ENCODE results near the gene KCNMA1.

KCNMA1 gene

GRCh38 chr10:76959111-76959510 lies 678.5 kb downstream of the KCNMA1 start:
- DNase-seq (ENCODE audit: extremely low read depth, low read depth), result no peak

GRCh38 chr10:76954838-76955237 lies 682.8 kb downstream of the KCNMA1 start:
- TF ChIP-seq CTCF (IDR thresholded peaks at IDR 0.05; ENCODE audit: low read depth, low read length), result no peak

More at GRCh38 chr10:76959111-76959510, 678.5 kb downstream of the KCNMA1 start:
- no peak for TF ChIP-seq CTCF (IDR thresholded peaks at IDR 0.05; ENCODE audit: low read depth, low read length)

GRCh38 chr10:76950354-76950753 lies 687.3 kb downstream of the KCNMA1 start:
- no peak for DNase-seq (ENCODE audit: extremely low read depth, low read depth)
- no peak for TF ChIP-seq CTCF (IDR thresholded peaks at IDR 0.05; ENCODE audit: low read depth, low read length)

More at GRCh38 chr10:76954838-76955237, 682.8 kb downstream of the KCNMA1 start:
- DNase-seq (ENCODE audit: extremely low read depth, low read depth), result no peak

GRCh38 chr10:76946270-76946669 lies 691.3 kb downstream of the KCNMA1 start:
- no peak for TF ChIP-seq CTCF (IDR thresholded peaks at IDR 0.05; ENCODE audit: low read depth, low read length)
- no peak for DNase-seq (ENCODE audit: extremely low read depth, low read depth)

GRCh38 chr10:76945166-76945565 lies 692.4 kb downstream of the KCNMA1 start:
- no peak for DNase-seq (ENCODE audit: extremely low read depth, low read depth)
- no peak for TF ChIP-seq CTCF (IDR thresholded peaks at IDR 0.05; ENCODE audit: low read depth, low read length)

- no peak for TF ChIP-seq CTCF (IDR thresholded peaks at IDR 0.05; ENCODE audit: low read depth, low read length)
- no peak for DNase-seq (ENCODE audit: extremely low read depth, low read depth)
These were observed 693.0 kb downstream of the KCNMA1 start for GRCh38 chr10:76944640-76945039.

- TF ChIP-seq CTCF (IDR thresholded peaks at IDR 0.05; ENCODE audit: low read depth, low read length), result no peak
- no peak for DNase-seq (ENCODE audit: extremely low read depth, low read depth)
These were observed 694.8 kb downstream of the KCNMA1 start for GRCh38 chr10:76942628-76943416.

Data from AG09319 (cell line).